IPS-18c (cell line): ENCODE results near the gene RAET1L.
A peak's percentile ranks its signal among the peaks of the same experiment; 100 is the strongest.
"Not testable (repeated sequence)": the region's sequence is repeated elsewhere in the genome, so short reads cannot be mapped to it uniquely, and the experiment has no call there.

Source experiments
- H3K4me3 ChIP-seq: 2 replicates; pipeline ENCODE4 v1.7.0; 2013; ENCODE audit warnings: low read depth, mild to moderate bottlenecking, low read length, moderate library complexity; ENCODE audit not compliant: insufficient read depth
- H3K9me3 ChIP-seq: one replicate; pipeline ENCODE4 v1.6.1; 2013; ENCODE audit warnings: mild to moderate bottlenecking, low read length, moderate library complexity; ENCODE audit not compliant: control insufficient read depth, insufficient read depth

Gene RAET1L

GRCh38 chr6:150005761-150006651 is 19.3 kb downstream of the RAET1L start:
- Histone ChIP-seq H3K9me3 (no peaks in the 10 kb centered on the region), H3K4me3 (peak overlapping the region; percentile 81; the same call in 1 of the 2 replicates)

GRCh38 chr6:150004783-150005717 is 20.3 kb downstream of the RAET1L start:
- H3K9me3 ChIP-seq = no peaks in the 10 kb centered on the region
- peak overlapping the region; percentile 81 for H3K4me3 ChIP-seq

- H3K9me3 ChIP-seq = no peaks in the 10 kb centered on the region
- peak overlapping the region; percentile 81 for H3K4me3 ChIP-seq
Observed at GRCh38 chr6:150004101-150004782, 21.1 kb downstream of the RAET1L start.

GRCh38 chr6:150003599-150003998 is 21.7 kb downstream of the RAET1L start:
- H3K9me3 ChIP-seq, H3K4me3 ChIP-seq: not testable (repeated sequence)

- H3K4me3 ChIP-seq = no peak overlapping the region
- no peaks in the 10 kb centered on the region for H3K9me3 ChIP-seq
Observed at GRCh38 chr6:150002710-150003109, 22.6 kb downstream of the RAET1L start.

DNA sequence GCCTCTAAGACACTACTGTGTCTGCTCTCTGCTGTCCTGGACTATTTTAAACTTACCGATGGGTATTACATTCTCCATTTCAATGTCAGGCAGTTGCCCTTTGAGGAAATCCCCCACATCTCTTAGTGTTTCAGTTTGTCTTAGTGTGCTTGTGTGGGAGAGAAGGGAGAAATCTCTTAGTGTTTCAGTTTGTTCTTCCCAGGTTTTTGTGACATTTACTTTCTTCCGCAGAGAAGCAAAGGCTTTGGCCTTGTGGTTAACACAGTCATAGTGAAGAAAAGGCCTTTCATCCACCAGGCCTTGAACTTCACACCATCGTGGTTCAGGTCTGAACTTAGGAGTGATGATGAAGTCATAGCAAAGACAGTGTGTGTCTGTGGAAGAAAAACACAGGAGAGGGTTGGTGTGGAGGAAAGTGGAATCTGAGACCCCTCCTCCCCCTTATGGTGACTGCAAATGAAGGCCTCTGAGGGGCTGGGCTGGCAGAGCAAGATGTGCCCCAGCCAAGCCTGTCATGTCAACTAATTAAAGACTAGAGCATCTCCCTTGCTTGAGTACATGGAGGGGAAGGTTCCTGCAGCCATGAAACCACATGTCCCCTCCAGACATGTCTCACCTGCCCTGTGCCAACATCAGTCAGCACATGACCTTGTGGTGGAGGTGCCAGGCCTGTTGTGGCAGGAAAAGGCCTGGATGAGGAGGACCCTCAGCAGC is 23.9 kb downstream of the RAET1L start:
- no peak overlapping the region for H3K4me3 ChIP-seq
- no peaks in the 10 kb centered on the region for H3K9me3 ChIP-seq

DNA sequence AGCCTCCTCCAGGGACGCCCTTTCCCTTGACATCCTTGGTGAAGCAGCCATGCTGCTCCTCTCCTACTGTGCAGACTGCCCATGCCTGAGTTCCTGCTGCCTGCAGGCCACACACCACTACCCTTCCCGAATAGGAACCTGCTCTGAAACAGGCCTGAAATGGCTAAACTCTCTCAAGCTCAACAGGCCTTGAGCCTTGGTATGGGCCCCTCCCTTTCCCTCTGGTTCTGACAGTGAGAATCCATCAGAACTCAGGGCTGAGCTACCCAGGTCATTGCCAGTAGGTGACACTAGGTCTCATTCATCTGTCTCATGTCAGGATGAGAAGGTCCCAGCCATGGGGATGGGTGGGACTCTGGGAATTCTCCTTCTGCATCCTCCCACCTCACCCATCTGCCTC is 25.7 kb downstream of the RAET1L start:
- no peak overlapping the region for H3K4me3 ChIP-seq
- H3K9me3 ChIP-seq = no peaks in the 10 kb centered on the region

DNA sequence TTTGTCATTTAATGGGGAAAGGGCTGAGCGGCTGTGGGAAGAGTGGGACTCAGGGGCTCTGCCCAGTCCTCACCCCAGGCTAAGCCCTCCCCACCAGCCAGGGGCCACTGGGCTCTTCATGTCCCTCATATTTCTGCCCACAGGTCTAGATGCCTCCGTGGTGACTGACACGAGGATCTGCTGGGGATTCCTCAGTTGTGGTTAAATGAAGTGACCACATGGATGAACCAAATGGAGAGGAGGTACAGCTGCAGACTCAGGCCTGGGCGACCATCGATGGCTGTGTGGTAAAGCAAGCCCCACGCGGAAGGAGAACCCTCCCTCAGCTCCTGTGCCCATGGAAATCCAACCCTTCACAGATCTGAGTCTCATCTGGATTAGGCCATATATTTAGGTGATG is 29.4 kb downstream of the RAET1L start:
- H3K9me3 ChIP-seq = no peaks in the 10 kb centered on the region
- no peak overlapping the region for H3K4me3 ChIP-seq

DNA sequence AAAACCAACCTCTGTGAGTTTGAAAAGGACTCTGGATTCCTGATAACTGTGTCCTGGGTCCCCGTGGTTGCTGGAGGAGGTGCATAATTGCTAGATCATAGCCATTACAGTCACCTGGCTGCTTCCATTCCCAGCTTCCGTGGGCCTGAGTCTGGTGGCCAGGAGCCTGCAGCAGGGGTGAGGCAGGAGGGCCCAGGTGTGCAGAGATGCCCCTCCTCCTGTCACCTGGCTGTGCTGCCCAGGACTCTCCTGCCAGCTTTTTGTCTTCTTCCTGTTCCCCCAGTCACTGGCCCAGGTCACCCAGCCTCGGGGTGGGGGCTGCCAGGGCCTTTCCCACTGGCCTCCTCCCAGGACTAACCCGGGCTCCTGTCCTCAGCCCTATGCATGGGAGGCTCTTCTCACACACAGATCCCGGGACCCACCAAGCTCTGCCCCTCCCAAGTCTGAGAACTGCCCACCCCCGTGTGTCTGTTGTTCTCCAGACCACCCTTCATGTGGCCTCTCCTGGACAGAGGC is 30.0 kb downstream of the RAET1L start:
- Histone ChIP-seq H3K9me3 (no peaks in the 10 kb centered on the region), H3K4me3 (no peak overlapping the region)

DNA sequence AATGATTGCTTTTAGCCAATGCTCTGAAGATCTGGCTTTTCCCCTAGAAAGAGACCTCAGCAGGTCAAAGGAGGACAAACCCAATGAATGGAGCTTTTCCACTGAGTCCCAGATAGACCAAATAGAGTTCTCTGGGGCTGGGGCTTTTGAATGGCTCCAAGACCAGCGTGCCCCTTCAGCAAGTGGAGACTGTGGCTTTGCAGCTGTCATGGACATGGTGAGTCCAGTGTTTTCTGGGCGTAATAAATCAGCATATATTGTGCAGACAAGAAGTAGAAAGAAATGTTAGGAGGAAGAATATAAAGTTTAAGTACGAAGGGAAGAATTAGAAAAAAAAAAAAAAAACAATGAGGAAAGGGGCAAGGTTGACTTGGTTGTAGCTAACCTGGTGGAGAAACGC is 33.5 kb downstream of the RAET1L start:
- H3K9me3 ChIP-seq = no peaks in the 10 kb centered on the region
- H3K4me3 ChIP-seq = no peak overlapping the region

GRCh38 chr6:149991472-149991795 is 33.9 kb downstream of the RAET1L start:
- not testable (repeated sequence) for H3K9me3 ChIP-seq, H3K4me3 ChIP-seq

- no peaks in the 10 kb centered on the region for H3K9me3 ChIP-seq
- H3K4me3 ChIP-seq = peak overlapping the region; percentile 24
Observed at GRCh38 chr6:149990661-149991471, 34.5 kb downstream of the RAET1L start.

- H3K9me3 ChIP-seq = no peaks in the 10 kb centered on the region
- peak overlapping the region; percentile 24; the same call in 1 of the 2 replicates for H3K4me3 ChIP-seq
Observed at GRCh38 chr6:149990212-149990660, 35.1 kb downstream of the RAET1L start.

GRCh38 chr6:149988550-149989346 is 36.6 kb downstream of the RAET1L start:
- H3K9me3 ChIP-seq = no peaks in the 10 kb centered on the region
- no peak overlapping the region for H3K4me3 ChIP-seq

DNA sequence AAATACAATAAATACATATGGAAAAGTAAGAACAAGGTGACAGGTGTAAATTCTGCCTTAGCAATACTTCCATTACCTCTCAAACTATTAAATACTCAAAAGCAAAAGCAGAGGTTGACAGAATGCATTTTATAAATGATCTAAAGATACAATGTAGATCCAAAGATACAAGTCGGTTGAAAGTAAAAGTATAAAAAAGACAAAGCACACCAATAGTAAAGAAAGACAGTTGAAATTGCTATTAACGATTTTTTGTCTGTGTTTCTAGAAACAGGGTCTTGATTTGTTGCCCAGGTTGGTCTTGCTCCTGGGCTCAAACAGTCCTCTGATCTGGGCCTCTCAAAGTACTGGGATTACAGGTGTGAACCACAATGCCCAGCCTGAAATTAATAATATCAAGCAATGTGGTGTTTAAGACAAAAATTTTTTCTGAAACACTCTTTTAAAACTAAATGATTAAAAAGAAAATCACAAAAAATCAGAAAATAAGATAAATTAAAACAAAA is 37.7 kb downstream of the RAET1L start:
- Histone ChIP-seq H3K9me3 (no peaks in the 10 kb centered on the region), H3K4me3 (no peak overlapping the region)
